ENCODE data around the gene SMIM44.

SMIM44 gene

DNA sequence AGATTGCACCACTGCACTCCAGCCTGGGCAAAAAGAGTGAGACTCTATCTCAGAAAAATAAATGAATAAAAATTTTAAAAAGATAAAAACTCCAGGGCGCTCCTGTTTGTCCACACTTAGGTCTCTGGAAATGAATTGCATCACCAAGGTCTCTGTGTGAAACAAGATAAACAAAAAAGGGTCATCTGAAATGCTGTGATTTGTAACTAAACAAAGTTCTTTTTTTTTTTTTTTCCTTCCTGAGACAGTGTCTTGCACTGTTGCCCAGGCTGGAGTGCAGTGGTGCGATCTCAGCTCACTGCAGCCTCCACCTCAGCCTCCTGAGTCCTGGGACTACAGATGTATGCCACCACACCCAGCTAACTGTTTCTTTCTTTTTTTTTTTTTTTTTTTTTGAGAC, 34.4 kb upstream of the SMIM44 start:
- Histone ChIP-seq H3K9ac (no peak overlapping the region), H3K27ac (no peak overlapping the region), H3K9me3 (ENCODE audit: control insufficient read depth, low read length) (no peaks in the 10 kb centered on the region), H3K4me1 (peaks cover 7% of the 10 kb centered on the region), H3K4me2 (ENCODE audit: low read length) (no peak overlapping the region), H2AFZ (no peak overlapping the region), H3K27me3 (ENCODE audit: control insufficient read depth, insufficient read depth, low read length) (no peaks in the 10 kb centered on the region), H3K79me2 (peaks cover 77% of the 10 kb centered on the region), H3K36me3 (ENCODE audit: control insufficient read depth, insufficient read depth, low read length) (no peaks in the 10 kb centered on the region), H3K4me3 (ENCODE audit: low read depth, low read length) (no peak overlapping the region)
- TF ChIP-seq, protein P1, sequence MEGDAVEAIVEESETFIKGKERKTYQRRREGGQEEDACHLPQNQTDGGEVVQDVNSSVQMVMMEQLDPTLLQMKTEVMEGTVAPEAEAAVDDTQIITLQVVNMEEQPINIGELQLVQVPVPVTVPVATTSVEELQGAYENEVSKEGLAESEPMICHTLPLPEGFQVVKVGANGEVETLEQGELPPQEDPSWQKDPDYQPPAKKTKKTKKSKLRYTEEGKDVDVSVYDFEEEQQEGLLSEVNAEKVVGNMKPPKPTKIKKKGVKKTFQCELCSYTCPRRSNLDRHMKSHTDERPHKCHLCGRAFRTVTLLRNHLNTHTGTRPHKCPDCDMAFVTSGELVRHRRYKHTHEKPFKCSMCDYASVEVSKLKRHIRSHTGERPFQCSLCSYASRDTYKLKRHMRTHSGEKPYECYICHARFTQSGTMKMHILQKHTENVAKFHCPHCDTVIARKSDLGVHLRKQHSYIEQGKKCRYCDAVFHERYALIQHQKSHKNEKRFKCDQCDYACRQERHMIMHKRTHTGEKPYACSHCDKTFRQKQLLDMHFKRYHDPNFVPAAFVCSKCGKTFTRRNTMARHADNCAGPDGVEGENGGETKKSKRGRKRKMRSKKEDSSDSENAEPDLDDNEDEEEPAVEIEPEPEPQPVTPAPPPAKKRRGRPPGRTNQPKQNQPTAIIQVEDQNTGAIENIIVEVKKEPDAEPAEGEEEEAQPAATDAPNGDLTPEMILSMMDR (IDR thresholded peaks at IDR 0.05): no peak

DNA sequence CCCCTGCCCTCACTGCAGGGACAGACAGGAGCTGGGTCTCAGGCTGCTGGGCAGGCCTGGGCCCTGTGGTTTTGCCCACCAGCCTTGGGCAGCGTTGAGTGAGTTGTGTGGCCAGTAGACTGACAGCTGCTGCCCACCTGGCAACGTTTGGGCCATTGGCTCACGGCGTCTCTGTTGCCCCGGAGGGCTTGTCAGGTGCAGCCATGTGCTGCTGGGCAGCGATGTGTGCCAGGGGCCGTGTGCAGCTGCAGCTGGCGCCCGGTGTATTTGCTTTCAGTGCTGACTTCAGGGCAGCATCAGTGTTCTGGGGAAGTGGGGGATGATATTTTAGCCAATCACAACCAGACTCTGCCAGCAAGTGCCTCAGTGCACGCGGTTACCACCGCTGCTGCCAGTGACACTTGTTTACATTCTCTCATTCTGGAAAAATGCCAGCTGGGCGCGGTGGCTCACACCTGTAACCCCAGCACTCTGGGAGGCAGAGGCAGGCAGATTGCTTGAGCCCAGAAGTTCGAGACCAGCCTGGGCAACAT, 33.5 kb upstream of the SMIM44 start:
- H3K79me2 ChIP-seq: peaks cover 83% of the 10 kb centered on the region
- no peaks in the 10 kb centered on the region for H3K36me3 ChIP-seq (ENCODE audit: control insufficient read depth, insufficient read depth, low read length)
- H3K4me1 ChIP-seq: peaks cover 16% of the 10 kb centered on the region
- no peak overlapping the region for H3K4me2 ChIP-seq (ENCODE audit: low read length)
- H3K27me3 ChIP-seq (ENCODE audit: control insufficient read depth, insufficient read depth, low read length): no peaks in the 10 kb centered on the region
- no peak overlapping the region for H3K9ac ChIP-seq
- no peak overlapping the region for H3K4me3 ChIP-seq (ENCODE audit: low read depth, low read length)
- no peak overlapping the region for H2AFZ ChIP-seq
- no peak overlapping the region for H3K27ac ChIP-seq
- TF ChIP-seq, protein P1 (IDR thresholded peaks at IDR 0.05): no peak
- no peaks in the 10 kb centered on the region for H3K9me3 ChIP-seq (ENCODE audit: control insufficient read depth, low read length)

- Histone ChIP-seq H3K9me3 (ENCODE audit: control insufficient read depth, low read length) (no peaks in the 10 kb centered on the region), H3K4me2 (ENCODE audit: low read length) (no peak overlapping the region), H3K27ac (no peak overlapping the region), H3K27me3 (ENCODE audit: control insufficient read depth, insufficient read depth, low read length) (no peaks in the 10 kb centered on the region), H3K9ac (no peak overlapping the region), H3K79me2 (peaks cover 88% of the 10 kb centered on the region), H3K4me3 (ENCODE audit: low read depth, low read length) (no peak overlapping the region), H3K4me1 (peaks cover 20% of the 10 kb centered on the region), H3K36me3 (ENCODE audit: control insufficient read depth, insufficient read depth, low read length) (no peaks in the 10 kb centered on the region), H2AFZ (no peak overlapping the region)
- TF ChIP-seq, protein P1 (IDR thresholded peaks at IDR 0.05): no peak
Observed at GRCh38 chr19:3515891-3516422, 32.7 kb upstream of the SMIM44 start.

DNA sequence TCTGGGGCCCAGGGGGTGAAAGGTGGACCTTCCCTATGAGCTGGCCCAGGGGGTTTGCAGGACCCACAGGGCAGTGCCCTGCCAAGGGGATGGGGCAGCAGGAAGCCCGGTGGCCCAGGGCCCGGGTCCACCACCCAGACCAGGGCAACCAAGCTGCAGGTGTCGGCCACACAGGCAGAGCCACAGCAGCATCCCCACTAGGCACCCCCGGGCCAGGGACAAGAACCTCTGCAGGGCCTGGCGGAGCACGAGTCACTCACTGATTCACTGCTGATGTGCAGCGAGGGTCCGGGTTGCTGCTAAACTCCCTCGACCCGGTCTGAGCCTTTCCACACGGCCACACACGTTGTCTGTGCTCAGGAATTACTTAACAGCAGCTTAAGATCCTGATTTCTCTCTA, 31.7 kb upstream of the SMIM44 start:
- H3K9ac ChIP-seq: no peak overlapping the region
- no peak overlapping the region for H3K27ac ChIP-seq
- H3K36me3 ChIP-seq (ENCODE audit: control insufficient read depth, insufficient read depth, low read length): no peaks in the 10 kb centered on the region
- no peak overlapping the region for H2AFZ ChIP-seq
- H3K4me1 ChIP-seq: peaks cover 21% of the 10 kb centered on the region
- TF ChIP-seq, protein P1 (IDR thresholded peaks at IDR 0.05): no peak
- H3K9me3 ChIP-seq (ENCODE audit: control insufficient read depth, low read length): no peaks in the 10 kb centered on the region
- no peaks in the 10 kb centered on the region for H3K27me3 ChIP-seq (ENCODE audit: control insufficient read depth, insufficient read depth, low read length)
- peaks cover 90% of the 10 kb centered on the region for H3K79me2 ChIP-seq
- H3K4me3 ChIP-seq (ENCODE audit: low read depth, low read length): no peak overlapping the region
- H3K4me2 ChIP-seq (ENCODE audit: low read length): no peak overlapping the region
